Measurements from ENCODE around the gene HDAC1.

The HDAC1 gene

GRCh38 chr1:32377541-32378220 lies 85.8 kb downstream of the HDAC1 start:
- H3K4me3 ChIP-seq (ENCODE audit: low read depth, low read length) = no peak overlapping the region
- no peaks in the 10 kb centered on the region for H3K4me1 ChIP-seq (ENCODE audit: control insufficient read depth, insufficient read depth, low read length, unreplicated experiment)
- no peak overlapping the region for H2AFZ ChIP-seq (ENCODE audit: low read length, unreplicated experiment)
- H3K79me2 ChIP-seq (ENCODE audit: control insufficient read depth, insufficient read depth, low read length, unreplicated experiment) = no peaks in the 10 kb centered on the region
- H3K27me3 ChIP-seq (ENCODE audit: insufficient read depth, low read length) = no peaks in the 10 kb centered on the region
- peaks cover 14% of the 10 kb centered on the region for H3K36me3 ChIP-seq (ENCODE audit: insufficient read depth, low read length)
- H3K27ac ChIP-seq (ENCODE audit: low read depth, low read length) = no peak overlapping the region

GRCh38 chr1:32380057-32380456 lies 88.2 kb downstream of the HDAC1 start:
- no peaks in the 10 kb centered on the region for H3K27me3 ChIP-seq (ENCODE audit: insufficient read depth, low read length)
- no peak overlapping the region for H3K4me3 ChIP-seq (ENCODE audit: low read depth, low read length)
- no peaks in the 10 kb centered on the region for H3K4me1 ChIP-seq (ENCODE audit: control insufficient read depth, insufficient read depth, low read length, unreplicated experiment)
- H3K27ac ChIP-seq (ENCODE audit: low read depth, low read length) = no peak overlapping the region
- H2AFZ ChIP-seq (ENCODE audit: low read length, unreplicated experiment) = no peak overlapping the region
- peaks cover 25% of the 10 kb centered on the region for H3K36me3 ChIP-seq (ENCODE audit: insufficient read depth, low read length)
- no peaks in the 10 kb centered on the region for H3K79me2 ChIP-seq (ENCODE audit: control insufficient read depth, insufficient read depth, low read length, unreplicated experiment)
